Activated T-cell treated with anti-CD3 and anti-CD28 coated beads for 24 hours (primary cell): Measurements from ENCODE around the gene PPCS.
A peak's percentile ranks its signal among the peaks of the same experiment; 100 is the strongest.

Experiments
- DNase-seq: peaks from one replicate; pipeline ENCODE4 v3.0.0-alpha.2; 2020; ENCODE audit warnings: low read depth

PPCS gene

GRCh38 chr1:42456010-42456753, at the start of gene PPCS, which contains the start of gene ZMYND12:
Gene PPCS (plus strand): TSS chr1:42456543. CDS start chr1:42456566, 23 bp downstream.
Gene ZMYND12 (minus strand): TSS chr1:42456022. CDS start chr1:42455997, 25 bp downstream.
- DNase-seq, result peak; percentile 89

- no peak for DNase-seq
These were observed 41.5 kb upstream of the PPCS start for GRCh38 chr1:42414551-42415496.

- DNase-seq, result no peak
These were observed 39.2 kb upstream of the PPCS start for GRCh38 chr1:42417166-42417565.

- no peak for DNase-seq
These were observed 37.8 kb upstream of the PPCS start for GRCh38 chr1:42418516-42418915.

GRCh38 chr1:42419126-42419821, 37.1 kb upstream of the PPCS start:
- no peak for DNase-seq

GRCh38 chr1:42420121-42420520, 36.2 kb upstream of the PPCS start:
- no peak for DNase-seq

GRCh38 chr1:42420911-42421585, 35.3 kb upstream of the PPCS start:
- DNase-seq, result no peak

GRCh38 chr1:42422737-42423136, 33.6 kb upstream of the PPCS start:
- DNase-seq, result no peak

- DNase-seq, result no peak
These were observed 32.7 kb upstream of the PPCS start for GRCh38 chr1:42423681-42424080.

- DNase-seq, result no peak
These were observed 32.1 kb upstream of the PPCS start for GRCh38 chr1:42424201-42424600.

- DNase-seq, result no peak
These were observed 29.1 kb upstream of the PPCS start for GRCh38 chr1:42427240-42427639.

GRCh38 chr1:42429603-42430002, 26.7 kb upstream of the PPCS start:
- no peak for DNase-seq

GRCh38 chr1:42430286-42431135, 25.8 kb upstream of the PPCS start:
- DNase-seq, result no peak

GRCh38 chr1:42431514-42431913, 24.8 kb upstream of the PPCS start:
- DNase-seq, result no peak

GRCh38 chr1:42432714-42433113, 23.6 kb upstream of the PPCS start:
- no peak for DNase-seq

GRCh38 chr1:42433369-42433768, 23.0 kb upstream of the PPCS start:
- no peak for DNase-seq

- DNase-seq, result no peak
These were observed 22.0 kb upstream of the PPCS start for GRCh38 chr1:42434340-42434739.

GRCh38 chr1:42439940-42440339, 16.4 kb upstream of the PPCS start:
- DNase-seq, result no peak

GRCh38 chr1:42442662-42443061, 13.7 kb upstream of the PPCS start:
- DNase-seq, result no peak

GRCh38 chr1:42449256-42449655, 7.1 kb upstream of the PPCS start:
- DNase-seq, result no peak

- no peak for DNase-seq
These were observed 6.3 kb upstream of the PPCS start for GRCh38 chr1:42450061-42450460.
